Glutamatergic neuron (in vitro differentiated cells): ENCODE results near the gene GGA1. TPM values are rescaled to one million over a fixed set of nuclear protein-coding genes. Genes with fewer than 3 reads are reported as not detected.

Experiments
- DNase-seq: peaks from one replicate; pipeline ENCODE4 v3.0.0; 2022
- H3K27ac Mint-ChIP-seq: one replicate; pipeline ENCODE4 v1.8.0; 2020; ENCODE audit warnings: mild to moderate bottlenecking, mixed read lengths, inconsistent platforms; ENCODE audit not compliant: unreplicated experiment
- H3K27me3 Mint-ChIP-seq: one replicate; pipeline ENCODE4 v1.8.0; 2020; ENCODE audit warnings: mild to moderate bottlenecking, moderate library complexity, mixed read lengths, inconsistent platforms; ENCODE audit not compliant: unreplicated experiment
- H3K36me3 Mint-ChIP-seq: one replicate; pipeline ENCODE4 v1.8.0; 2020; ENCODE audit warnings: mild to moderate bottlenecking, mixed read lengths, inconsistent platforms; ENCODE audit not compliant: unreplicated experiment
- H3K4me1 Mint-ChIP-seq: one replicate; pipeline ENCODE4 v1.8.0; 2020; ENCODE audit warnings: mild to moderate bottlenecking, low read depth, mixed read lengths, inconsistent platforms; ENCODE audit not compliant: unreplicated experiment
- H3K4me3 Mint-ChIP-seq: one replicate; pipeline ENCODE4 v1.8.0; 2020; ENCODE audit warnings: mild to moderate bottlenecking, mixed read lengths, inconsistent platforms; ENCODE audit not compliant: unreplicated experiment
- H3K9me3 Mint-ChIP-seq: one replicate; pipeline ENCODE4 v1.8.0; 2020; ENCODE audit warnings: mild to moderate bottlenecking, moderate library complexity, mixed read lengths, inconsistent platforms; ENCODE audit not compliant: unreplicated experiment
- CTCF ChIP-seq: fragments of 200-600 bp; sonication (generic); IDR thresholded peaks from one replicate; pipeline ENCODE4 v1.5.0; 2021; ENCODE audit not compliant: partially characterized antibody, unreplicated experiment
- total RNA-seq: library from RNA; stranded (reverse); fragmentation: NEBNext Ultra II Directional; extraction: Animal tissue kit (Norgen Biotek cat#: 25700); gene quantifications from one replicate; pipeline ENCODE4 v1.2.1, GENCODE V29; 2021; ENCODE audit not compliant: unreplicated experiment

The GGA1 gene
- total RNA-seq, 1 donor from 2014 or later, result 104 TPM

DNA sequence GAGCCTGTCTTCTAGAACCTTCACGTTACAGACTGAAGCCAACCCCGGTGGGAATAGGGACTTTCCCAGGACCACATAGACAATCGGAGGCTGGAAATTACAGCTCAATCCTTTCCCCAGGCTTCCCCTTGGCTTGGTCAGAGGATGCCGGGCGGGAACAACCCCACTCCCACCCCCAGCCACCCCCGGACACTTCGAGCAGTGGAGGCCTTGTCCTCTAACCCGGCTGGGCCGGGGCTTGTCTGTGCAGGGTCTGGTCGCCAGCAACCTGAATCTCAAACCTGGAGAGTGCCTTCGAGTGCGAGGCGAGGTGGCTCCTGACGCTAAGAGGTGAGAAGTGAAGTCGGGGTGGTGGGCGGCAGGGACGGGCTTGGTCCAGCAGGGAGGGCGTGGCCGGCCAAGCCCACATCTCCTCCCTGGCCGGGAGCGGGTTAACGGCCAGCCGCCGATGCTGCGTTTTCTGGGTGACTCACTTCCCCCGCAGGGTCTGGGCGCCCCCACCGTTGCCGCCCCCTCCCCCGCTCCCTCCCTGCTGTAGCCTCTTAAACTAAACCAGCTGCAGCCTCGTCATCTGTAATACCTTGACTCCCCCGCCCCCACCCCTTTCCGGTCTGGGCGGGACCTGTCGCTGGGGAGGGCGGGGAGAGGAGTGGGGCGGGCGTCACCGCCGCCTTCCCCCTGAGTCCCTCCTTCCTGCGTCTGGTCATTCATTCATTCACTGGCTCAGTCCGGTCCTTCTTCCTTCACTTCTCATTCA lies 68.3 kb downstream of the GGA1 start:
- H3K27me3 Mint-ChIP-seq, result peaks cover 7% of the 10 kb centered on the region
- H3K36me3 Mint-ChIP-seq, result no peaks in the 10 kb centered on the region
- H3K4me1 Mint-ChIP-seq, result peaks cover 2% of the 10 kb centered on the region
- H3K9me3 Mint-ChIP-seq, result peaks cover 4% of the 10 kb centered on the region
- peak overlapping the region; percentile 82 for H3K4me3 Mint-ChIP-seq
- DNase-seq, result peak; percentile 75
- no peak for TF ChIP-seq CTCF
- peak overlapping the region; percentile 56 for H3K27ac Mint-ChIP-seq

DNA sequence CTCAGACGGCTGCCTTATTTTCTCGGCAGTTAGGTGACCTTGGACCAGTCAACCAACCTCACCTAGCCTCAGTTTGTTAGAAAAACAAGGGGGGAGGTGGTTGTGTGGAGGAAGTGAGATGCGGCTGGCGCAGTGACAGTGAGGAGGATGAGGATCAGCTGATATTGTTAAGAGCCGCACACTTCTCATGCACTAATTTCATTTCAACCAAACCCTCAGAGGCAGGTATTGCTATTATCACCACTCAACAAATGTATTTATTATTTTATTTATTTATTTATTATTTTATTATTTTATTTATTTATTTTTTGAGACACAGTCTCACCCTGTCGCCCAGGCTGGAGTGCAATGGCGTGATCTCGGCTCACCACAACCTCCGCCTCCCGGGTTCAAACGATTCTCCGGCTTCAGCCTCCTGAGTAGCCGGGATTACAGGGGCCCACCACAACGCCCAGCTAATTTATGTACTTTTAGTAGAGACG lies 68.9 kb downstream of the GGA1 start:
- no peak overlapping the region for H3K27ac Mint-ChIP-seq
- no peak for DNase-seq
- peak overlapping the region; percentile 80 for H3K4me3 Mint-ChIP-seq
- peaks cover 7% of the 10 kb centered on the region for H3K27me3 Mint-ChIP-seq
- H3K4me1 Mint-ChIP-seq, result peaks cover 2% of the 10 kb centered on the region
- H3K9me3 Mint-ChIP-seq, result peaks cover 4% of the 10 kb centered on the region
- no peak for TF ChIP-seq CTCF
- no peaks in the 10 kb centered on the region for H3K36me3 Mint-ChIP-seq

- no peak for TF ChIP-seq CTCF
- no peaks in the 10 kb centered on the region for H3K36me3 Mint-ChIP-seq
- no peak overlapping the region for H3K27ac Mint-ChIP-seq
- peaks cover 4% of the 10 kb centered on the region for H3K9me3 Mint-ChIP-seq
- no peak for DNase-seq
- H3K4me3 Mint-ChIP-seq, result no peak overlapping the region
- H3K27me3 Mint-ChIP-seq, result peaks cover 7% of the 10 kb centered on the region
- H3K4me1 Mint-ChIP-seq, result peaks cover 2% of the 10 kb centered on the region
Observed at GRCh38 chr22:37678372-37678771, 69.7 kb downstream of the GGA1 start.

DNA sequence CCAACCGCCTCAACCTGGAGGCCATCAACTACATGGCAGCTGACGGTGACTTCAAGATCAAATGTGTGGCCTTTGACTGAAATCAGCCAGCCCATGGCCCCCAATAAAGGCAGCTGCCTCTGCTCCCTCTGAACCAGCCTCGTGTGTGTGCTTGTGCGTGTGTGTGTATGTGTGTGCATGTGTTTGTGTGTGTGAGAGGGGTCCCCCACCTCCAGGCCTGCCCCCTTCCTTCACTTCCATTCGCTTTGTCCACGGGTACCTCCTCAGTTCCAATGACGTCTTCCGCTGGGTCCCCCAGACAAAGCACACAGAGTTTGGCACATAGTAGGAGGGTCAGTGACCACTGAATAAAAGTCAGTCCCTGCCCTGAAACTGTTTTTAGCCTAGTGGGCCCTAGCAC lies 71.0 kb downstream of the GGA1 start:
- H3K4me3 Mint-ChIP-seq, result no peak overlapping the region
- H3K36me3 Mint-ChIP-seq, result no peaks in the 10 kb centered on the region
- no peak for TF ChIP-seq CTCF
- no peak for DNase-seq
- H3K27ac Mint-ChIP-seq, result no peak overlapping the region
- H3K27me3 Mint-ChIP-seq, result peaks cover 7% of the 10 kb centered on the region
- peaks cover 2% of the 10 kb centered on the region for H3K4me1 Mint-ChIP-seq
- peaks cover 4% of the 10 kb centered on the region for H3K9me3 Mint-ChIP-seq

GRCh38 chr22:37680191-37680851 lies 71.7 kb downstream of the GGA1 start:
- peaks cover 7% of the 10 kb centered on the region for H3K27me3 Mint-ChIP-seq
- H3K27ac Mint-ChIP-seq, result no peak overlapping the region
- peaks cover 2% of the 10 kb centered on the region for H3K4me1 Mint-ChIP-seq
- no peak overlapping the region for H3K4me3 Mint-ChIP-seq
- no peak for TF ChIP-seq CTCF
- H3K36me3 Mint-ChIP-seq, result no peaks in the 10 kb centered on the region
- peaks cover 4% of the 10 kb centered on the region for H3K9me3 Mint-ChIP-seq
- no peak for DNase-seq
